HT-29 (cell line): ENCODE data around the gene OIP5. TPM values are rescaled to one million over a fixed set of nuclear protein-coding genes. Genes with fewer than 3 reads are reported as not detected.
"Not testable (repeated sequence)": the region's sequence is repeated elsewhere in the genome, so short reads cannot be mapped to it uniquely, and the experiment has no call there.

Experiments used
- DNase-seq: peaks from one replicate; pipeline ENCODE4 v3.0.0-alpha.2; 2015; ENCODE audit warnings: low spot score
- total RNA-seq: library from RNA; depleted of rRNA; stranded (reverse); fragments of >200 nt; shearing (Covaris generic); gene quantifications from 2 replicates; pipeline ENCODE4 v1.2.3, GENCODE V29; 2014; rRNA removed

The OIP5 gene
- total RNA-seq, 1 experiment from 2014 or later, result 46.1 TPM

DNA sequence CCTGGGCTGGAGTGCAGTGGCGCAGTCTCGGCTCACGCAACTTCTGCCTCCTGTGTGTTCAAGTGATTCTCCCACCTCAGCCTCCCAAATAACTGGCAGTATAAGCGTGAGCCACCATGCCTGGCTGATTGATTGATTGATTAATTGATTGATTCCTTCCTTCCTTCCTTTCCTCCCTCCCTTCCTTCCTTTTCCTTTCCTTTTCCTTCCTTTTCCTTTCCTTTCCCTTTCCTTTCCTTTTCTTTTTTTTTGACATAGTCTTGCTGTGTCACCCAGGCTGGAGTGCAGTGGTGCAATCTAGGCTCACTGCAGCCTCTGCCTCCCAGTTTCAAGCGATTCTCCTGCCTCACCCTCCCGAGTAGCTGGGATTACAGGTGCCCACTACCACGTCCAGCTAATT is 71.5 kb downstream of the OIP5 start:
- DNase-seq, result not testable (repeated sequence)

DNA sequence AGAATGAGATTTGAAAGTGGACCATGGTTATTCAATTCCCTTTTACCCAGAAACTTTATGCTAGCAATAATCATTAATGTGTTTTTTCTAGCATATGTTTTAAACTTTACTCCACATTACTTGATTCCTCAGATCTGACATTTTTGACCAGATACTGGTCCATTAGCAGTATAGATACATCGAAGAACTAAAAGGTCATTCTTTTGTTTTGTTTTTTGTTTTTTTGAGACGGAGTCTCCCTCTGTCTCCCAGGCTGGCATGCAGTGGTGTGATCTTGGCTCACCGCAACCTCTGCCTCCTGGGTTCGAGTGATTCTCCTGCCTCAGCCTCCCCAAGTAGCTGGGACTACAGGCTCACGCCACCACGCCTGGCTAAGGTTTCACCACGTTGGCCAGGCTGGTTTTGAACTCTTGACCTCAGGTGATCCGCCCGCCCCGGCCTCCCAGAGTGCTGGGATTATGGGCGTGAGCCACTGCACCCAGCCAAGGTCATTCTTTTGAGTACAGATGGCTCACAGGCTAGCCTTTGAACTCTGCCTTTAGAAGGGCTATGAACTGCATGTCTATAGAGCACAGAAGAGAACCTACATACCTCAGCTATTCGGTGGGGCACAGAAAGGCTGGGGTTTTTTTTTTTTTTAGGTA is 72.7 kb downstream of the OIP5 start:
- no peak for DNase-seq

Other genes with a start within 250 kb of the OIP5 start
- gene INO80, start 216.3 kb downstream of the OIP5 start, total RNA-seq, result 57.1 and 66.9 TPM in 2 replicates
- gene EXD1, start 101.8 kb downstream of the OIP5 start, total RNA-seq, result not detected in 2 replicates
- 115 and 135 TPM in 2 replicates for gene CHP1, start 101.3 kb downstream of the OIP5 start, total RNA-seq
- 167 and 222 TPM in 2 replicates for gene NUSAP1, start 290 bp upstream of the OIP5 start, total RNA-seq
- gene NDUFAF1, start 69.9 kb upstream of the OIP5 start, total RNA-seq, result 11.2 and 11.4 TPM in 2 replicates
- 13.4 and 21.0 TPM in 2 replicates for gene RTF1, start 84.5 kb upstream of the OIP5 start, total RNA-seq
- gene ITPKA, start 161.3 kb upstream of the OIP5 start, total RNA-seq, result 7.3 and 9.7 TPM in 2 replicates
- 0.05 TPM in 2 replicates for gene LTK, start 181.2 kb upstream of the OIP5 start, total RNA-seq
- gene RPAP1, start 211.7 kb upstream of the OIP5 start, total RNA-seq, result 37.5 and 43.7 TPM in 2 replicates
- 9.2 and 12.3 TPM in 2 replicates for gene TYRO3, start 226.6 kb upstream of the OIP5 start, total RNA-seq